Measurements from ENCODE around the gene ADAMTS16.

Gene ADAMTS16

DNA sequence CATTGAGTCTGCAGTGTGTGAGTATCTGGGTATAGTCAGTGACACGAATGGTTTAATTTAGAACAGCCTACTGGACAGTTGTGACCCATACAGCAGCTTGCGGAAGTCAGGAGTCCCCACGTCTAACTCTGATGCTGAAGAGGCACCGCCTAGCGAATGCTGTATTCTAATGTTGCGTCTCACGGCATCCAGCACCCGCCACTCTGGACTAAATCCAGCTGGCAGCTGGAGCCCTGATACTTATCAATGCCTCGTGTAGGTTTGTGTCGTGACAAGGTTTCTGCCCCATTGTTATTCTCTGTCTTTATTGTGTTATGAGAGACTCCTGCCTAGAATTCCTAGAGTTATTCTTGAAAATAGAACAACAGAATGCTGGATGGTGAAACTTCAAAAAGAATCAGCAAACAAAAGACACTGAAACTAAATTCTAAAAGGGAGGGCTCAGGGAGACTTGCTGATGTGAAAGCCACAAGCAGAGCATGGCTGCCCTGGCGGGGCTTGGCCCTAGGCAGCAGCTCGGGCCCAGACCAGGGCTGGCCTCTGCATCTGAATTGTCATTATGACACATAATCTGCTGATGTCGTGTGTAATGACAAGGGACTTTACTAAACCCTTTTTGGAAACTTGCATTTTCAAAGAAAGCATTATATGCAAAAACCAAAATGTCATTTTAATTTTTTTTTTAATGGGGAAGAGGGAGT is 158.9 kb downstream of the ADAMTS16 start:
- H3K9me3 ChIP-seq (ENCODE audit: control insufficient read depth, insufficient read depth, low read depth, low read length), result peaks cover 12% of the 10 kb centered on the region

DNA sequence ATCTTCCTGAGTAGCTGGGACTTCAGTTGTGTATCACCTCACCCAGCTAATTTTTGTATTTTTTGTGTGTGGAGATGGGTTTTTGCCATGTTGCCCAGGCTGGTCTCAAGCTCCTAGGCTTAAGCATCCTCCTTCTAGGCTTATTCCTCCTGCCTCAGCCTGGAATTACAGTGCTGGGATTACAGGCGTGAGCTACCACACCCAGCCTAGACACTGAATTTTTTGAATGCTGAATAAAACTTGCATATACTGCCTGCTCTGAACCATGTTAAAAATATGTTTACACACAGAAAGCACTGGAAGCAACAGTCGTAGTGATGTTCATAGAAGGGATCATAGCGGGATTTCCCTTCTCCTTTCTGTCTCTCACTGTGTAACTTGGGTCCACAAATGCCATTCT is 161.0 kb downstream of the ADAMTS16 start:
- Histone ChIP-seq H3K9ac (ENCODE audit: low read length) (no peak overlapping the region), H3K4me3 (ENCODE audit: low read depth, low read length) (no peak overlapping the region), H3K9me3 (ENCODE audit: control insufficient read depth, insufficient read depth, low read depth, low read length) (peaks cover 12% of the 10 kb centered on the region), H3K36me3 (ENCODE audit: control insufficient read depth, insufficient read depth, low read length) (peaks cover 13% of the 10 kb centered on the region; the same call in 1 of the 2 replicates), H3K27me3 (ENCODE audit: control insufficient read depth, insufficient read depth, low read length) (no peaks in the 10 kb centered on the region), H3K27ac (ENCODE audit: low read depth, low read length) (no peak overlapping the region), H3K4me1 (ENCODE audit: control insufficient read depth, insufficient read depth, low read length) (no peaks in the 10 kb centered on the region)

More for the DNA sequence above, 158.9 kb downstream of the ADAMTS16 start:
- H3K4me1 ChIP-seq (ENCODE audit: control insufficient read depth, insufficient read depth, low read length), result no peaks in the 10 kb centered on the region
- no peak overlapping the region for H3K27ac ChIP-seq (ENCODE audit: low read depth, low read length)
- no peak overlapping the region for H3K9ac ChIP-seq (ENCODE audit: low read length)
- no peak overlapping the region for H3K4me3 ChIP-seq (ENCODE audit: low read depth, low read length)
- H3K27me3 ChIP-seq (ENCODE audit: control insufficient read depth, insufficient read depth, low read length), result no peaks in the 10 kb centered on the region
- no peaks in the 10 kb centered on the region for H3K36me3 ChIP-seq (ENCODE audit: control insufficient read depth, insufficient read depth, low read length)

- Histone ChIP-seq H3K36me3 (ENCODE audit: control insufficient read depth, insufficient read depth, low read length) (peaks cover 13% of the 10 kb centered on the region; the same call in 1 of the 2 replicates), H3K9ac (ENCODE audit: low read length) (no peak overlapping the region), H3K27ac (ENCODE audit: low read depth, low read length) (no peak overlapping the region), H3K27me3 (ENCODE audit: control insufficient read depth, insufficient read depth, low read length) (no peaks in the 10 kb centered on the region), H3K4me1 (ENCODE audit: control insufficient read depth, insufficient read depth, low read length) (peaks cover 7% of the 10 kb centered on the region; the same call in 1 of the 2 replicates), H3K9me3 (ENCODE audit: control insufficient read depth, insufficient read depth, low read depth, low read length) (peaks cover 12% of the 10 kb centered on the region), H3K4me3 (ENCODE audit: low read depth, low read length) (no peak overlapping the region)
Measured at GRCh38 chr5:5302201-5302600, 162.1 kb downstream of the ADAMTS16 start.

DNA sequence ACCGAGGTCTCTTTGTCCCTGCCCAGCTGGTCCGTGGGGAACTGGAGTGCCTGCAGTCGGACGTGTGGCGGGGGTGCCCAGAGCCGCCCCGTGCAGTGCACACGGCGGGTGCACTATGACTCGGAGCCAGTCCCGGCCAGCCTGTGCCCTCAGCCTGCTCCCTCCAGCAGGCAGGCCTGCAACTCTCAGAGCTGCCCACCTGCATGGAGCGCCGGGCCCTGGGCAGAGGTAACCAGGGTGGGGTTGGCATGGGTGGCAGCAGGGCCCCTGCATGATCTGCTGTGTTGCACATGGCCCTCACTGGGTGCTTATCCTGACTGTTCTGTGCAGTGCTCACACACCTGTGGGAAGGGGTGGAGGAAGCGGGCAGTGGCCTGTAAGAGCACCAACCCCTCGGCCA is 163.1 kb downstream of the ADAMTS16 start:
- Histone ChIP-seq H3K4me1 (ENCODE audit: control insufficient read depth, insufficient read depth, low read length) (peaks cover 17% of the 10 kb centered on the region; the same call in 1 of the 2 replicates), H3K27me3 (ENCODE audit: control insufficient read depth, insufficient read depth, low read length) (no peaks in the 10 kb centered on the region), H3K9ac (ENCODE audit: low read length) (no peak overlapping the region), H3K9me3 (ENCODE audit: control insufficient read depth, insufficient read depth, low read depth, low read length) (peaks cover 12% of the 10 kb centered on the region), H3K4me3 (ENCODE audit: low read depth, low read length) (no peak overlapping the region), H3K27ac (ENCODE audit: low read depth, low read length) (no peak overlapping the region), H3K36me3 (ENCODE audit: control insufficient read depth, insufficient read depth, low read length) (peaks cover 16% of the 10 kb centered on the region)

DNA sequence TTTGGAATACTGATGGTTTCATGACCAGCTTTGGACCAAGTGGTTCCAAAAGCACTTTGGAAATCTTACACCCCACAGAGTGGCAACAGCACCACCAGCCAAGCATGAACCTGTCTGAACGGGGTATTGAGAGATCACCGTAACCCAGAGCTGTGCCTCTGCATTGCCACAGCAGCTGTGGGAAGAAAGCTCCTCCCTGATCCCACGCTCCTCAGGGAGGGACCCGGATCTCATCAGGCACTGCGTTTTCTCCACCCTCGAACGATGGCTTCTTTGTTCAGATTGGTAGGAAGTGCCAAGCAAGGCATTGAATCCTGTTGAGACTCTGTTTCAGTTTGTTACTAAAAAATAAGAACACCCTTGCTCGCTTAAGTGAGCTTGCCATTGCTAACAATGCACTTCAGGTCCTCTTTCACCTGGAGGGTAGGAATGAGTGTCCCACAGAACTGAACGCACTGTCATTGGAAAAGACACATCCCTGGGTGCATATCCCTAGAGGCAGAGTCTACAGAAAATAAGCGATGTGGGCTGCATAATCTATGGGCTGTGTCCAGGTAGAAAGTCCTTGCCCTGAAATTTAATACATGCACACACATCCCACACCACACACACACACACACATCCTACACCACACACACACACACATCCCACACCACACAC is 164.4 kb downstream of the ADAMTS16 start:
- Histone ChIP-seq H3K36me3 (ENCODE audit: control insufficient read depth, insufficient read depth, low read length) (peaks cover 18% of the 10 kb centered on the region), H3K9me3 (ENCODE audit: control insufficient read depth, insufficient read depth, low read depth, low read length) (peaks cover 12% of the 10 kb centered on the region), H3K9ac (ENCODE audit: low read length) (no peak overlapping the region), H3K27me3 (ENCODE audit: control insufficient read depth, insufficient read depth, low read length) (no peaks in the 10 kb centered on the region), H3K4me1 (ENCODE audit: control insufficient read depth, insufficient read depth, low read length) (peaks cover 17% of the 10 kb centered on the region; the same call in 1 of the 2 replicates), H3K27ac (ENCODE audit: low read depth, low read length) (no peak overlapping the region), H3K4me3 (ENCODE audit: low read depth, low read length) (no peak overlapping the region)

- H3K4me1 ChIP-seq (ENCODE audit: control insufficient read depth, insufficient read depth, low read length), result peaks cover 17% of the 10 kb centered on the region; the same call in 1 of the 2 replicates
- no peak overlapping the region for H3K9ac ChIP-seq (ENCODE audit: low read length)
- H3K27ac ChIP-seq (ENCODE audit: low read depth, low read length), result 0 out of 2 replicates have a peak overlapping the region, but pooled peaks have one; percentile 24
- no peak overlapping the region for H3K4me3 ChIP-seq (ENCODE audit: low read depth, low read length)
- peaks cover 18% of the 10 kb centered on the region for H3K36me3 ChIP-seq (ENCODE audit: control insufficient read depth, insufficient read depth, low read length)
- no peaks in the 10 kb centered on the region for H3K27me3 ChIP-seq (ENCODE audit: control insufficient read depth, insufficient read depth, low read length)
- H3K9me3 ChIP-seq (ENCODE audit: control insufficient read depth, insufficient read depth, low read depth, low read length), result peaks cover 4% of the 10 kb centered on the region
Measured at GRCh38 chr5:5306696-5307095, 166.6 kb downstream of the ADAMTS16 start.

GRCh38 chr5:5308319-5308718 is 168.2 kb downstream of the ADAMTS16 start:
- peaks cover 18% of the 10 kb centered on the region for H3K36me3 ChIP-seq (ENCODE audit: control insufficient read depth, insufficient read depth, low read length)

GRCh38 chr5:5309645-5310044 is 169.5 kb downstream of the ADAMTS16 start:
- Histone ChIP-seq H3K27ac (ENCODE audit: low read depth, low read length) (no peak overlapping the region), H3K4me1 (ENCODE audit: control insufficient read depth, insufficient read depth, low read length) (peaks cover 39% of the 10 kb centered on the region), H3K9me3 (ENCODE audit: control insufficient read depth, insufficient read depth, low read depth, low read length) (no peaks in the 10 kb centered on the region), H3K36me3 (ENCODE audit: control insufficient read depth, insufficient read depth, low read length) (peaks cover 17% of the 10 kb centered on the region), H3K27me3 (ENCODE audit: control insufficient read depth, insufficient read depth, low read length) (no peaks in the 10 kb centered on the region), H3K4me3 (ENCODE audit: low read depth, low read length) (no peak overlapping the region), H3K9ac (ENCODE audit: low read length) (no peak overlapping the region)

More at GRCh38 chr5:5308319-5308718, 168.2 kb downstream of the ADAMTS16 start:
- no peak overlapping the region for H3K27ac ChIP-seq (ENCODE audit: low read depth, low read length)
- H3K9ac ChIP-seq (ENCODE audit: low read length), result no peak overlapping the region
- H3K4me3 ChIP-seq (ENCODE audit: low read depth, low read length), result no peak overlapping the region
- H3K27me3 ChIP-seq (ENCODE audit: control insufficient read depth, insufficient read depth, low read length), result no peaks in the 10 kb centered on the region
- peaks cover 31% of the 10 kb centered on the region for H3K4me1 ChIP-seq (ENCODE audit: control insufficient read depth, insufficient read depth, low read length)
- no peaks in the 10 kb centered on the region for H3K9me3 ChIP-seq (ENCODE audit: control insufficient read depth, insufficient read depth, low read depth, low read length)

DNA sequence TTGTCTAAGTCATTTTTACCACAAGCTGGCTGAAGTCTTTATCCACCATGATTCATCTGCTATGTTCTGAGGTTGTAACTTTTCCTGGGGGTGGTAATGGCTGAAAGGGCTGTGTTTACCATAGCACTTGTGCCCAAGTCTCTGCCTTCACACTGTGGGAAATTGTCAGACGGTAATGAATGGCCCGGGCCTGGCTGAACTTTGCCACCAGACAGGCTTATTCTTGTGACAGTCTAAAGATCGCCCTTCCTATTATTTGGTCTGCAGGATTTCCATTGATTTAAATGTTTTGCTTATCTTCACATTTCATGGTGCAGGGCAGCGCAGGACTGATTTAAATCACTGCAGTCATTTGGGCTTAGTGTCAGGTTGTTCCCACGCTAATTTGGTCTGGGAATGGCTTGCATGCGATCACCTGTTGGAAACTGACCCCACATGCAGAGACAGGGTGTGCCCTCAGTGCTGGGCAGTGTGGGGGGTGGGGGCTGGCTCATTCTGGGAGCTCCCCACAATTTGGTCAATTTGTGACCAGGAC is 173.0 kb downstream of the ADAMTS16 start:
- Histone ChIP-seq H3K36me3 (ENCODE audit: control insufficient read depth, insufficient read depth, low read length) (peaks cover 7% of the 10 kb centered on the region; the same call in 1 of the 2 replicates), H3K4me1 (ENCODE audit: control insufficient read depth, insufficient read depth, low read length) (peaks cover 22% of the 10 kb centered on the region), H3K9ac (ENCODE audit: low read length) (no peak overlapping the region), H3K27ac (ENCODE audit: low read depth, low read length) (no peak overlapping the region), H3K4me3 (ENCODE audit: low read depth, low read length) (no peak overlapping the region), H3K9me3 (ENCODE audit: control insufficient read depth, insufficient read depth, low read depth, low read length) (no peaks in the 10 kb centered on the region), H3K27me3 (ENCODE audit: control insufficient read depth, insufficient read depth, low read length) (no peaks in the 10 kb centered on the region)

GRCh38 chr5:5314166-5314565 is 174.0 kb downstream of the ADAMTS16 start:
- Histone ChIP-seq H3K9ac (ENCODE audit: low read length) (no peak overlapping the region), H3K27me3 (ENCODE audit: control insufficient read depth, insufficient read depth, low read length) (no peaks in the 10 kb centered on the region), H3K4me3 (ENCODE audit: low read depth, low read length) (no peak overlapping the region)

DNA sequence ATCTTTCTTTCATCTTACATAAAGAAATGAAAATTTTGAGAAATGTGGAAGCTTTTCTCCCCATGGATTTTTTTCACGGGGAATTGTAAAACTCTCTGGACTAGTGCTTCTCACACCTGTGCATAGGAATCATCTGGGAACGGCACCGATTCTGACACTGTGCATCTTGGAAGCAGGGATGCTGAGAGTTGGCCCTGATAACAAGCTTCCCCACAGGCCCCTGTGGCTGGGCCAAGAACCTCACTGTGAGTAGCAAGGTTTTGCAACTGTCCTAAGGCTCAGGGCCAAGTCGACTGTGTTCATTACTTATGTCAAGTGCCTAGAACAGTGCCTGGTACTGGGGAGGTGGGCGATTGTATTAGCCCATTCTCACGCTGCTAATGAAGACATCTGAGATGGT is 174.5 kb downstream of the ADAMTS16 start:
- no peak overlapping the region for H3K9ac ChIP-seq (ENCODE audit: low read length)
- no peak overlapping the region for H3K27ac ChIP-seq (ENCODE audit: low read depth, low read length)
- H3K27me3 ChIP-seq (ENCODE audit: control insufficient read depth, insufficient read depth, low read length), result no peaks in the 10 kb centered on the region
- no peaks in the 10 kb centered on the region for H3K9me3 ChIP-seq (ENCODE audit: control insufficient read depth, insufficient read depth, low read depth, low read length)
- H3K4me3 ChIP-seq (ENCODE audit: low read depth, low read length), result no peak overlapping the region
- 0 out of 2 replicates have a peak, but pooled peaks cover 4% of the 10 kb centered on the region for H3K36me3 ChIP-seq (ENCODE audit: control insufficient read depth, insufficient read depth, low read length)
- H3K4me1 ChIP-seq (ENCODE audit: control insufficient read depth, insufficient read depth, low read length), result peaks cover 26% of the 10 kb centered on the region

More at GRCh38 chr5:5314166-5314565, 174.0 kb downstream of the ADAMTS16 start:
- peaks cover 24% of the 10 kb centered on the region for H3K4me1 ChIP-seq (ENCODE audit: control insufficient read depth, insufficient read depth, low read length)
- no peaks in the 10 kb centered on the region for H3K9me3 ChIP-seq (ENCODE audit: control insufficient read depth, insufficient read depth, low read depth, low read length)
- H3K36me3 ChIP-seq (ENCODE audit: control insufficient read depth, insufficient read depth, low read length), result 0 out of 2 replicates have a peak, but pooled peaks cover 4% of the 10 kb centered on the region
- no peak overlapping the region for H3K27ac ChIP-seq (ENCODE audit: low read depth, low read length)
